GM12865 (cell line): Measurements from ENCODE around the gene C3orf49.

ENCODE experiments used
- DNase-seq: peaks from one replicate; pipeline ENCODE4 v3.0.0; 2010; ENCODE audit warnings: low read depth
- H3K4me3 ChIP-seq: 2 replicates; pipeline ENCODE4 v1.5.1; 2011; ENCODE audit warnings: mild to moderate bottlenecking, low read depth, low read length, control low read depth
- TF ChIP-seq, protein P1 (sequence below): IDR thresholded peaks from 2 replicates; pipeline ENCODE4 v1.5.1; 2011; ENCODE audit warnings: low read length, control low read depth, low read depth, inconsistent platforms; ENCODE audit not compliant: insufficient read depth; ENCODE audit errors: missing control alignments

C3orf49 gene

DNA sequence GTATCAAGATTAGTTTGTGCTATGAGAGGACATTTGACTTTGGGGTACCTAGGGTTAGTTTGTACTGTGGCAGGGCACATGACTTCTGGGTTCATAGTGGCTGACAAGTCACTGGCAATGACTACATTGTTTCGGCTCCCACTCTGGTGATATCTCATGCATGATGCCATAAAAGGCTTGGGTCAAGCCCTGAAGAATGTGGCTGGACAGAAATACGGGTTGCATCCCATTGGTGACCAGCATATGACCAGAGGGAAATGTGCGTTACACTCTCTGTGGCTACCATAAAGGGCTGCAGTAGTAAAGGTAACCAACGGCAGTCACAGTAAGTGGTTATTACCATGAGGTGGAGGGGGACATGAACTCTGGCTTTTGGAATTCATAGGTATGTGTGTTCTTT, 26.1 kb downstream of the C3orf49 start:
- TF ChIP-seq, protein P1, sequence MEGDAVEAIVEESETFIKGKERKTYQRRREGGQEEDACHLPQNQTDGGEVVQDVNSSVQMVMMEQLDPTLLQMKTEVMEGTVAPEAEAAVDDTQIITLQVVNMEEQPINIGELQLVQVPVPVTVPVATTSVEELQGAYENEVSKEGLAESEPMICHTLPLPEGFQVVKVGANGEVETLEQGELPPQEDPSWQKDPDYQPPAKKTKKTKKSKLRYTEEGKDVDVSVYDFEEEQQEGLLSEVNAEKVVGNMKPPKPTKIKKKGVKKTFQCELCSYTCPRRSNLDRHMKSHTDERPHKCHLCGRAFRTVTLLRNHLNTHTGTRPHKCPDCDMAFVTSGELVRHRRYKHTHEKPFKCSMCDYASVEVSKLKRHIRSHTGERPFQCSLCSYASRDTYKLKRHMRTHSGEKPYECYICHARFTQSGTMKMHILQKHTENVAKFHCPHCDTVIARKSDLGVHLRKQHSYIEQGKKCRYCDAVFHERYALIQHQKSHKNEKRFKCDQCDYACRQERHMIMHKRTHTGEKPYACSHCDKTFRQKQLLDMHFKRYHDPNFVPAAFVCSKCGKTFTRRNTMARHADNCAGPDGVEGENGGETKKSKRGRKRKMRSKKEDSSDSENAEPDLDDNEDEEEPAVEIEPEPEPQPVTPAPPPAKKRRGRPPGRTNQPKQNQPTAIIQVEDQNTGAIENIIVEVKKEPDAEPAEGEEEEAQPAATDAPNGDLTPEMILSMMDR: no peak
- DNase-seq: no peak
- H3K4me3 ChIP-seq: no peak overlapping the region

DNA sequence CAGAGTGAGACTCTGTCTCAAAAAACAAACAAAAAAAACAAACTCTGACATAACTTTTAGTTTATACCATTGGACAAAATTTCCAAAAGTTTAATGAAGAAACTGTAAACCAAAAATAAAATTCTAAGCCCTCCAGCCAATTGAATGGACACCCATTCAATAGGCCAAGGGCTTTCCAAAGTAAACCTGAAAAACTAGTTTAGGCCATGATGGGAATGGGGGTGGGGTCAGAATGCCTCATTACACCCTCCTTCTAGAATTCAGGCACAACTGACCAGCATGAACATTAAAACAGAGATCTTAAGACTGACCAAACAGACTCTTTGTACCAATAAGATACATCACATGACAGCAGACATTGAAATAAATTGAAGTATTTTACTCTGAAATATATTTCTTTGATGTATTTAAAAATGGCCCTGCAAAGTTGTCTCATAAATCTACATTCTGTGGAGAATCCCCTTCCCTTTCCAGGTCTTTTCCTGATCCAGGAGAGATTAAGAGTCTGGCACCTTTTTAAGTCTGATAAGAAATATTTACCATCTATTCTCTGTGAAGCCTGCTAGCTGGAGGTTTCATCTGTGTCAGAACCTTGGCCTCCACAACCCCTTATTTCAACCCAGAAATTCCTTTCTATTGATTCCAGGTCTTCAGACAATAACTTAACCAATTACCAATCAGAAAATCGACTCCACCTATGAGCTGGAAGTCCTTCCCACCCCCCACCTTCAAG, 28.8 kb downstream of the C3orf49 start:
- DNase-seq: no peak
- TF ChIP-seq, protein P1: no peak
- no peak overlapping the region for H3K4me3 ChIP-seq

- DNase-seq: no peak
- H3K4me3 ChIP-seq: no peak overlapping the region
- TF ChIP-seq, protein P1: no peak
Observed at GRCh38 chr3:63849175-63849574, 30.1 kb downstream of the C3orf49 start.

- DNase-seq: no peak
- TF ChIP-seq, protein P1: no peak
- no peak overlapping the region for H3K4me3 ChIP-seq
Observed at GRCh38 chr3:63851287-63851686, 32.2 kb downstream of the C3orf49 start.

GRCh38 chr3:63853106-63853505, 34.0 kb downstream of the C3orf49 start:
- H3K4me3 ChIP-seq: no peak overlapping the region
- TF ChIP-seq, protein P1: no peak
- no peak for DNase-seq

DNA sequence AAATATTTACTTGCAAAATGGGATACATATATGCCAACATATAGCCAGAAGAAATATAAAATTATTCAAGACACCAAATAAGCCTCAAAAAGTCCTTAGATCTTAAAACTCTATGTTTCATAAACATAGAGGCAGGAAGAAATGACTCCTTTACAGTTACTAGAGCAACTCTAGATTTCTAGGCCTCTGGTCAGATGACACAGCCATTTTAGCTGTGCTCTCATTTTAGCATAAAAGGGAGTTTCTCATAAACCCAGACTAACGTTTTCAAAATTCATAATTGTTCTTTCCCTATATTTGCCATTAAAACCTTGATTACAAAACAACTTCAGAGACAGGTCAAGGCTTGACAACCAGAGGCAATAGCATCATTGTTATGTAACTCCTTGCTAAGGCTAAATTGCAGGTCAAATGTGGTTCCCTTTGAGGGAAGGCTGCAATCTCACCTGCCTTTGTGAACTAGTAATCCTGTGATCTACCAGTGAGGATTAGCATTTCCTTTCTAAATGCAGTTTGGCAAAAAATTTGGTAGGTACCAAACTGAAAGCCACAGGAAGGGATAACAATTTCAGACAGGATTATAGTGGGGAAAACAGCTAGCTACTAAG, 36.3 kb downstream of the C3orf49 start:
- TF ChIP-seq, protein P1: no peak
- no peak overlapping the region for H3K4me3 ChIP-seq
- no peak for DNase-seq
